ENCODE data around the gene PRDX5. TPM values are rescaled to one million over a fixed set of nuclear protein-coding genes. Genes with fewer than 3 reads are reported as not detected.

PRDX5 gene
- polyA plus RNA-seq (2013, experiment 1 of 2) = 204 TPM
- polyA plus RNA-seq (2013, experiment 2 of 2) = 182 TPM

GRCh38 chr11:64317961-64318765, at the start of gene PRDX5:
PRDX5 (plus strand) TSS chr11:64318121; CDS start chr11:64318216, 95 bp downstream.
- Histone ChIP-seq H3K4me1 (ENCODE audit: control insufficient read depth, insufficient read depth, low read length, poor library complexity, severe bottlenecking) (peaks cover 12% of the 10 kb centered on the region), H3K27ac (ENCODE audit: low read depth, low read length, severe bottlenecking) (peak within 1 kb of the TSS; percentile 97)
- 0 to 1% methylated on average over 39 to 57 of the region's 61 CpGs for WGBS, 2 experiments (ENCODE audit: insufficient coverage in 2 of 2)

GRCh38 chr11:64268893-64269539, 48.9 kb upstream of the PRDX5 start:
- Histone ChIP-seq H3K4me3 (ENCODE audit: extremely low read depth, insufficient read depth, low read length, poor library complexity, severe bottlenecking) (peak overlapping the region; percentile 56), H3K4me1 (ENCODE audit: control insufficient read depth, insufficient read depth, low read length, poor library complexity, severe bottlenecking) (peaks cover 22% of the 10 kb centered on the region), H3K9me3 (ENCODE audit: control insufficient read depth, low read length) (no peaks in the 10 kb centered on the region), H3K36me3 (ENCODE audit: control insufficient read depth, insufficient read depth, low read length) (peaks cover 45% of the 10 kb centered on the region), H3K27ac (ENCODE audit: low read depth, low read length, severe bottlenecking) (peak overlapping the region; percentile 98)
- 2 to 4% methylated on average over 33 to 34 of the region's 34 CpGs for WGBS, 2 experiments (ENCODE audit: insufficient coverage in 2 of 2)

More at GRCh38 chr11:64317961-64318765, at the start of gene PRDX5:
- peaks cover 45% of the 10 kb centered on the region for H3K36me3 ChIP-seq (ENCODE audit: control insufficient read depth, insufficient read depth, low read length)
- H3K4me3 ChIP-seq (ENCODE audit: extremely low read depth, insufficient read depth, low read length, poor library complexity, severe bottlenecking) = peak within 1 kb of the TSS; percentile 95
- no peaks in the 10 kb centered on the region for H3K9me3 ChIP-seq (ENCODE audit: control insufficient read depth, low read length)

- Histone ChIP-seq H3K36me3 (ENCODE audit: control insufficient read depth, insufficient read depth, low read length) (peaks cover 39% of the 10 kb centered on the region), H3K9me3 (ENCODE audit: control insufficient read depth, low read length) (no peaks in the 10 kb centered on the region), H3K27ac (ENCODE audit: low read depth, low read length, severe bottlenecking) (peak overlapping the region; percentile 98), H3K4me1 (ENCODE audit: control insufficient read depth, insufficient read depth, low read length, poor library complexity, severe bottlenecking) (peaks cover 19% of the 10 kb centered on the region), H3K4me3 (ENCODE audit: extremely low read depth, insufficient read depth, low read length, poor library complexity, severe bottlenecking) (peak overlapping the region; percentile 56)
- 0% methylated on average over 53 to 57 of the region's 58 CpGs for WGBS, 2 experiments (ENCODE audit: insufficient coverage in 2 of 2)
Observed at GRCh38 chr11:64269540-64270220, 48.2 kb upstream of the PRDX5 start.

- Histone ChIP-seq H3K27ac (ENCODE audit: low read depth, low read length, severe bottlenecking) (no peak overlapping the region), H3K4me3 (ENCODE audit: extremely low read depth, insufficient read depth, low read length, poor library complexity, severe bottlenecking) (no peak overlapping the region), H3K36me3 (ENCODE audit: control insufficient read depth, insufficient read depth, low read length) (peaks cover 30% of the 10 kb centered on the region), H3K4me1 (ENCODE audit: control insufficient read depth, insufficient read depth, low read length, poor library complexity, severe bottlenecking) (peaks cover 7% of the 10 kb centered on the region), H3K9me3 (ENCODE audit: control insufficient read depth, low read length) (no peaks in the 10 kb centered on the region)
- WGBS, 2 experiments (ENCODE audit: insufficient coverage in 2 of 2) = 90 to 96% methylated on average over 13 to 15 of the region's 15 CpGs
Observed at GRCh38 chr11:64275031-64275800, 42.7 kb upstream of the PRDX5 start.

GRCh38 chr11:64275841-64276240, 42.1 kb upstream of the PRDX5 start:
- Histone ChIP-seq H3K36me3 (ENCODE audit: control insufficient read depth, insufficient read depth, low read length) (peaks cover 30% of the 10 kb centered on the region), H3K4me1 (ENCODE audit: control insufficient read depth, insufficient read depth, low read length, poor library complexity, severe bottlenecking) (peaks cover 7% of the 10 kb centered on the region), H3K9me3 (ENCODE audit: control insufficient read depth, low read length) (no peaks in the 10 kb centered on the region), H3K27ac (ENCODE audit: low read depth, low read length, severe bottlenecking) (no peak overlapping the region), H3K4me3 (ENCODE audit: extremely low read depth, insufficient read depth, low read length, poor library complexity, severe bottlenecking) (no peak overlapping the region)
- WGBS, 2 experiments (ENCODE audit: insufficient coverage in 2 of 2) = 100% methylated on average over 1 of the region's 2 CpGs; no CpG with 5 or more reads in 1 of the 2 experiments

- no peaks in the 10 kb centered on the region for H3K9me3 ChIP-seq (ENCODE audit: control insufficient read depth, low read length)
- WGBS, 2 experiments (ENCODE audit: insufficient coverage in 2 of 2) = 86 to 89% methylated on average over 13 to 16 of the region's 17 CpGs
- H3K4me1 ChIP-seq (ENCODE audit: control insufficient read depth, insufficient read depth, low read length, poor library complexity, severe bottlenecking) = peaks cover 5% of the 10 kb centered on the region
- no peak overlapping the region for H3K27ac ChIP-seq (ENCODE audit: low read depth, low read length, severe bottlenecking)
- H3K4me3 ChIP-seq (ENCODE audit: extremely low read depth, insufficient read depth, low read length, poor library complexity, severe bottlenecking) = no peak overlapping the region
- H3K36me3 ChIP-seq (ENCODE audit: control insufficient read depth, insufficient read depth, low read length) = peaks cover 30% of the 10 kb centered on the region
Observed at GRCh38 chr11:64276653-64277431, 41.1 kb upstream of the PRDX5 start.

GRCh38 chr11:64278576-64279190, 39.2 kb upstream of the PRDX5 start:
- no peak overlapping the region for H3K4me3 ChIP-seq (ENCODE audit: extremely low read depth, insufficient read depth, low read length, poor library complexity, severe bottlenecking)
- H3K27ac ChIP-seq (ENCODE audit: low read depth, low read length, severe bottlenecking) = no peak overlapping the region
- H3K9me3 ChIP-seq (ENCODE audit: control insufficient read depth, low read length) = no peaks in the 10 kb centered on the region
- H3K36me3 ChIP-seq (ENCODE audit: control insufficient read depth, insufficient read depth, low read length) = peaks cover 38% of the 10 kb centered on the region
- H3K4me1 ChIP-seq (ENCODE audit: control insufficient read depth, insufficient read depth, low read length, poor library complexity, severe bottlenecking) = peaks cover 7% of the 10 kb centered on the region
- 80 to 88% methylated on average over 8 of the region's 8 CpGs for WGBS, 2 experiments (ENCODE audit: insufficient coverage in 2 of 2)

- Histone ChIP-seq H3K4me1 (ENCODE audit: control insufficient read depth, insufficient read depth, low read length, poor library complexity, severe bottlenecking) (peaks cover 8% of the 10 kb centered on the region), H3K4me3 (ENCODE audit: extremely low read depth, insufficient read depth, low read length, poor library complexity, severe bottlenecking) (no peak overlapping the region), H3K36me3 (ENCODE audit: control insufficient read depth, insufficient read depth, low read length) (peaks cover 25% of the 10 kb centered on the region), H3K9me3 (ENCODE audit: control insufficient read depth, low read length) (no peaks in the 10 kb centered on the region), H3K27ac (ENCODE audit: low read depth, low read length, severe bottlenecking) (no peak overlapping the region)
- WGBS, 2 experiments (ENCODE audit: insufficient coverage in 2 of 2) = 89 to 94% methylated on average over 18 of the region's 22 CpGs
Observed at GRCh38 chr11:64281957-64282770, 35.8 kb upstream of the PRDX5 start.

GRCh38 chr11:64283092-64283491, 34.8 kb upstream of the PRDX5 start:
- WGBS, 2 experiments (ENCODE audit: insufficient coverage in 2 of 2) = 96 to 100% methylated on average over 3 of the region's 3 CpGs
- H3K4me3 ChIP-seq (ENCODE audit: extremely low read depth, insufficient read depth, low read length, poor library complexity, severe bottlenecking) = no peak overlapping the region
- peaks cover 20% of the 10 kb centered on the region for H3K36me3 ChIP-seq (ENCODE audit: control insufficient read depth, insufficient read depth, low read length)
- H3K4me1 ChIP-seq (ENCODE audit: control insufficient read depth, insufficient read depth, low read length, poor library complexity, severe bottlenecking) = peaks cover 8% of the 10 kb centered on the region
- no peaks in the 10 kb centered on the region for H3K9me3 ChIP-seq (ENCODE audit: control insufficient read depth, low read length)
- no peak overlapping the region for H3K27ac ChIP-seq (ENCODE audit: low read depth, low read length, severe bottlenecking)
